ENCODE measurements around the gene VWDE. TPM values are rescaled to one million over a fixed set of nuclear protein-coding genes. Genes with fewer than 3 reads are reported as not detected.

The VWDE gene
- total RNA-seq, 4 donors from 2014 or later: 0.13 to 0.22 TPM; not detected in 2

DNA sequence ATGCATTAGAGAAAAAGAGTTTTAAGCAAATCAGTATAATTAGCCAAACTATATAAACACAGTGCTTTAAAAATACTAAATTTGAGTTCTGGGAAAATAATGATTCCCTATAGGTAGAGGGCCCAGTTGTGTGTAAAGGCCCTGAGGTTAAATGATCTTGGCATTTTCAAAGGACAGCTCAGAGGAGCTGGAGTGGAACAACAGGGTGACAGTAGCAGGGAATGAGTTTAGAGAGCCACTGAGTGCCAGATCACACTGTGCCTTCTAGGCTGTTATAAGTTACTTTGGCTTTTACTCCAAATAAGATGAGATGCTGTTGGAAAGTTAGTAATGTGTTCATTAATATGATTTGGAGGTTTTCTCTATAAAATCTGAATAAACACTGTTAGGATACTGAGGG, 34.6 kb downstream of the VWDE start:
- Histone ChIP-seq H3K27ac (no peak overlapping the region), H3K4me3 (no peak overlapping the region), H3K4me1 (no peaks in the 10 kb centered on the region), H3K36me3 (no peaks in the 10 kb centered on the region), H3K27me3 (no peaks in the 10 kb centered on the region), H3K9me3 (no peaks in the 10 kb centered on the region)
- ATAC-seq: no peak
- TF ChIP-seq CTCF (IDR thresholded peaks at IDR 0.05) (no peak), POLR2A (IDR thresholded peaks at IDR 0.05) (no peak), POLR2AphosphoS5 (IDR thresholded peaks at IDR 0.05) (no peak), EP300 (IDR thresholded peaks at IDR 0.05) (no peak)

DNA sequence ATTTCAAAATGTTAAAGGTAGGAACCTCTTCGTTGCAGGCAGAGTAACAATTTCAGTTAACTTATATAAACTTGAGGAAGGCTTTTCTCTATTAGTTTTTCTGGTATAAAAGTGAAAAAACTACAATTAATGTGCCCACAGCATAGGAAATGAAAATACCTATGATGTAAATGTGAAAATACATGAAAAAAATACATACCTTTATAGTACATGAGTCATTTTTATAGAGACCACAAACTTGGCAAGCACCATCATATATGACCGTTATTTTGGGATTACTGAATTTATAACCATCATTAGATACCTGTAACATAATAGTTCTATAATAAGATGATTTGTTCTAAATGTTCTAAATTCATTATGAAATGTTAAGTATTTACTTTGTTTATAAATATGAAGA, 42.7 kb downstream of the VWDE start:
- TF ChIP-seq EP300 (IDR thresholded peaks at IDR 0.05) (no peak), POLR2AphosphoS5 (IDR thresholded peaks at IDR 0.05) (no peak), CTCF (IDR thresholded peaks at IDR 0.05) (no peak), POLR2A (IDR thresholded peaks at IDR 0.05) (no peak)
- Histone ChIP-seq H3K27me3 (no peaks in the 10 kb centered on the region), H3K4me1 (no peaks in the 10 kb centered on the region), H3K9me3 (no peaks in the 10 kb centered on the region), H3K36me3 (no peaks in the 10 kb centered on the region), H3K27ac (no peak overlapping the region), H3K4me3 (no peak overlapping the region)
- no peak for ATAC-seq
- 40 to 46% methylated on average over 2 of the region's 2 CpGs for WGBS, 2 donors (ENCODE audit: low coverage in 1 of 2)

- no peaks in the 10 kb centered on the region for H3K36me3 ChIP-seq
- H3K27ac ChIP-seq: no peak overlapping the region
- H3K4me3 ChIP-seq: no peak overlapping the region
- no peaks in the 10 kb centered on the region for H3K27me3 ChIP-seq
- no peaks in the 10 kb centered on the region for H3K4me1 ChIP-seq
- TF ChIP-seq POLR2AphosphoS5 (IDR thresholded peaks at IDR 0.05) (no peak), POLR2A (IDR thresholded peaks at IDR 0.05) (no peak), EP300 (IDR thresholded peaks at IDR 0.05) (no peak), CTCF (IDR thresholded peaks at IDR 0.05) (no peak)
- H3K9me3 ChIP-seq: no peaks in the 10 kb centered on the region
- no peak for ATAC-seq
These were observed 45.0 kb downstream of the VWDE start for GRCh38 chr7:12358694-12359093.

DNA sequence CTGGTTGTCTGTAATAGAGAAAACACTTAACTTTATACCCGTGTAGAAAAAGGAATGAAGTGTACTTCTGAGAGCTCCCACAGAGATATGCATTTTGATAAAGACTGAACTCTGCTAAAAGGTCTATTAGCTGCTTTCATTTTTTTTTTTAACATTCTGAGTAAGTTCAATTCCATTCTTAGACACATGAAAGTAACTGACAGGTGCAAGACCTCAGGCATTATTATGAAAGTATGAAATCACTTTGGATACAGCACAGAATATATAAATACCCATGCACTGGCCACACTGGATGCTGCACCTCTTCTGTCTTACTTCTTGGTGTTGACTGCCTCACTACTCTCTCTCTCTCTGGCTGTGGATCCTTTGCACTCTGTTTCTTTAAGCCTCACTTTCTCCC, 46.2 kb downstream of the VWDE start:
- no peaks in the 10 kb centered on the region for H3K36me3 ChIP-seq
- no peak for ATAC-seq
- 8 to 38% methylated on average over 1 of the region's 1 CpG for WGBS, 2 donors (ENCODE audit: low coverage in 1 of 2)
- no peaks in the 10 kb centered on the region for H3K9me3 ChIP-seq
- no peaks in the 10 kb centered on the region for H3K27me3 ChIP-seq
- no peaks in the 10 kb centered on the region for H3K4me1 ChIP-seq
- TF ChIP-seq CTCF (IDR thresholded peaks at IDR 0.05) (no peak), POLR2A (IDR thresholded peaks at IDR 0.05) (no peak), EP300 (IDR thresholded peaks at IDR 0.05) (no peak), POLR2AphosphoS5 (IDR thresholded peaks at IDR 0.05) (no peak)
- H3K27ac ChIP-seq: no peak overlapping the region
- no peak overlapping the region for H3K4me3 ChIP-seq

- Histone ChIP-seq H3K4me1 (no peaks in the 10 kb centered on the region), H3K27me3 (no peaks in the 10 kb centered on the region), H3K36me3 (no peaks in the 10 kb centered on the region), H3K27ac (no peak overlapping the region), H3K9me3 (no peaks in the 10 kb centered on the region), H3K4me3 (no peak overlapping the region)
- 85 to 86% methylated on average over 4 of the region's 4 CpGs for WGBS, 2 donors (ENCODE audit: low coverage in 1 of 2)
- ATAC-seq: no peak
- TF ChIP-seq EP300 (IDR thresholded peaks at IDR 0.05) (no peak), CTCF (IDR thresholded peaks at IDR 0.05) (no peak), POLR2A (IDR thresholded peaks at IDR 0.05) (no peak), POLR2AphosphoS5 (IDR thresholded peaks at IDR 0.05) (no peak)
These were observed 51.8 kb downstream of the VWDE start for GRCh38 chr7:12351843-12352242.

Data from gastroesophageal sphincter (tissue), 4 donors.